Ovary (tissue), 9 donors: ENCODE measurements around the gene GSG1L. TPM values are rescaled to one million over a fixed set of nuclear protein-coding genes. Genes with fewer than 3 reads are reported as not detected.

ENCODE experiments used
- DNase-seq, 5 donors: peaks; one replicate each; pipeline ENCODE4 v3.0.0-alpha.2; 2019 to 2020
- H3K27ac ChIP-seq, 2 donors: fragments of 200-600 bp; one replicate each; pipeline versions ENCODE4 v1.5.1 to v1.8.0; 2019 to 2022
- H3K27me3 ChIP-seq: fragments of 200-600 bp; one replicate; pipeline ENCODE4 v1.8.0; 2022
- H3K36me3 ChIP-seq: fragments of 200-600 bp; sonication (generic); one replicate; pipeline ENCODE4 v1.5.1; 2019
- H3K4me1 ChIP-seq: one replicate; pipeline ENCODE4 v1.8.1; 2013; ENCODE audit warnings: mild to moderate bottlenecking, moderate library complexity; ENCODE audit not compliant: insufficient read depth
- H3K4me3 ChIP-seq: fragments of 200-600 bp; sonication (generic); one replicate; pipeline ENCODE4 v1.5.1; 2017
- H3K9me3 ChIP-seq, 2 donors: fragments of 200-600 bp in 1 of 2; sonication (generic) in 1 of 2; one replicate each; pipeline versions ENCODE4 v1.5.1 to v1.8.1; 2013 to 2019; ENCODE audit warnings: mild to moderate bottlenecking in 1 of 2, moderate library complexity in 1 of 2
- CTCF ChIP-seq, 3 donors: fragments of 450-650 bp in 2 of 3; fragments of 200-600 bp in 1 of 3; IDR thresholded peaks; one replicate each; pipeline versions ENCODE4 v1.5.1 to v1.8.0; 2016 to 2022; ENCODE audit warnings: antibody characterized with exemption in 3 of 3, mild to moderate bottlenecking in 1 of 3
- EP300 ChIP-seq: sonication (generic); formaldehyde crosslinking; IDR thresholded peaks from one replicate; pipeline ENCODE4 v1.6.1; 2017; ENCODE audit warnings: antibody characterized with exemption
- POLR2A ChIP-seq: fragments of 450-650 bp; IDR thresholded peaks from one replicate; pipeline ENCODE4 v1.6.1; 2017; ENCODE audit warnings: antibody characterized with exemption, mild to moderate bottlenecking, moderate library complexity
- WGBS, 3 donors: extraction: QIAGEN DNeasy Blood & Tissue Kit in 1 of 3; methylation state at CpG; one replicate each; pipeline versions ENCODE4 v1.1.5 to v1.1.7; 2013 to 2017; 5-methylcytosine and 5-hydroxymethylcytosine counted together
- intact Hi-C, 4 donors: fragments of 100-400 bp; cut with DNase I; formaldehyde crosslinking; loops; one replicate each; pipeline versions ENCODE4 v1.11.0 to v1.15.1; 2022 to 2023
- polyA plus RNA-seq, 2 donors: library from polyadenylated mRNA; stranded (reverse); fragments of 200-250 nt in 1 of 2; fragments of 350-450 nt in 1 of 2; fragmentation: Illumina TruSeq in 1 of 2; extraction: RNeasy Lipid Tissue Mini Kit (QIAGEN cat#74804) in 1 of 2; gene quantifications; one replicate each; pipeline ENCODE4 v1.2.3, GENCODE V29; 2013 to 2014
- total RNA-seq, 7 donors: library from RNA; depleted of rRNA in 2 of 7; stranded (reverse); fragments of >200 nt in 2 of 7; fragmentation: NEBNext Ultra II Directional in 3 of 7; extraction: Animal tissue kit (Norgen Biotek cat#: 25700) in 3 of 7; gene quantifications; one replicate each; pipeline versions ENCODE4 v1.1.0 to v1.2.4, GENCODE V29; 2016 to 2023
- donor health status: DM: no; HTN: no; CAD: no; lungs with moderate emphysema.
- donor health status: DM: no; HTN: no; CAD: no.
- donor health status: Bipolar disorder and iron deficiency.
- donor health status: DM: yes; HTN: yes; CAD: no.
- donor health status: DM: no; HTN: no; CAD: no.
- donor health status: DM: yes; HTN: yes; CAD: no.

Gene GSG1L
- total and polyA plus RNA-seq, 9 donors: 0.30 to 1.1 (median 0.46) TPM; not detected in 4

DNA sequence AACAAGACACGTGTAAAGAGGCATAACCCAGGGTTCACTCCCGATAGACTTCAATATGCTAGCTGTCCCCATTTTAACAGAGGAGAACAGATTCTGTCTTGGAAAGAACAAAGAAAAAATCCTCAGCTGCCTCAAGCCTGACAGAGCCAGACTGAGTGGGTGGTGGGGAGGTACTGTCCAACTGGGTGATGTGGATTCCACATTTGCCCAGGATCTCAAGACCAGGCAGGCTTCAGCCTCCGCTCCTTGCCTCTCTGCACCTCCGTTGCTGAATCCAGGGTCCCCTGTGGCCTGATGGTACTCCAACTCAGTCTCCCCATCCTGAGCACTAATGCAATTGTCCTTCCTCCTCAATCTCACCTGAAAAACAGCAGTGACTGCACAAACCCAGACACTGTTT is 163.8 kb downstream of the GSG1L start:
- TF ChIP-seq EP300 (no peak), POLR2A (no peak), CTCF (IDR thresholded peaks at IDR 0.05) (no peak)
- no peak for DNase-seq
- 68 to 77% (median 69%) methylated on average over 4 of the region's 4 CpGs for WGBS, 3 donors
- intact Hi-C loops: no loop called here
- Histone ChIP-seq H3K27me3 (no peaks in the 10 kb centered on the region), H3K4me3 (no peak overlapping the region), H3K27ac (no peak overlapping the region), H3K9me3 (peaks cover 0 to 3% of the 10 kb centered on the region in 2 donors), H3K4me1 (no peaks in the 10 kb centered on the region), H3K36me3 (no peaks in the 10 kb centered on the region)

- H3K27ac ChIP-seq: no peak overlapping the region
- TF ChIP-seq EP300 (no peak), POLR2A (no peak), CTCF (IDR thresholded peaks at IDR 0.05) (no peak)
- no peaks in the 10 kb centered on the region for H3K4me1 ChIP-seq
- H3K36me3 ChIP-seq: no peaks in the 10 kb centered on the region
- peaks cover 0 to 3% of the 10 kb centered on the region in 2 donors for H3K9me3 ChIP-seq
- intact Hi-C loops: no loop called here
- no peak overlapping the region for H3K4me3 ChIP-seq
- H3K27me3 ChIP-seq: no peaks in the 10 kb centered on the region
- 34 to 50% (median 35%) methylated on average over 8 of the region's 8 CpGs for WGBS, 3 donors
- DNase-seq: no peak
Measured at GRCh38 chr16:27894386-27894785, 169.1 kb downstream of the GSG1L start.

GRCh38 chr16:27892879-27893278 is 170.6 kb downstream of the GSG1L start:
- WGBS, 3 donors: 40 to 59% (median 46%) methylated on average over 9 of the region's 9 CpGs
- intact Hi-C loops: no loop called here

GRCh38 chr16:27890866-27891265 is 172.6 kb downstream of the GSG1L start:
- no peak overlapping the region for H3K4me3 ChIP-seq
- TF ChIP-seq CTCF (IDR thresholded peaks at IDR 0.05) (no peak), EP300 (no peak), POLR2A (no peak)
- intact Hi-C loops: no loop called here
- no peaks in the 10 kb centered on the region for H3K36me3 ChIP-seq
- peaks cover 0 to 1% of the 10 kb centered on the region in 2 donors for H3K9me3 ChIP-seq
- 46 to 49% (median 46%) methylated on average over 10 to 12 of the region's 12 CpGs for WGBS, 3 donors
- no peaks in the 10 kb centered on the region for H3K27me3 ChIP-seq
- DNase-seq: no peak
- H3K4me1 ChIP-seq: no peaks in the 10 kb centered on the region
- H3K27ac ChIP-seq: no peak overlapping the region

More at GRCh38 chr16:27892879-27893278, 170.6 kb downstream of the GSG1L start:
- TF ChIP-seq CTCF (IDR thresholded peaks at IDR 0.05) (no peak), EP300 (no peak), POLR2A (no peak)
- H3K9me3 ChIP-seq: peaks cover 0 to 3% of the 10 kb centered on the region in 2 donors
- no peaks in the 10 kb centered on the region for H3K27me3 ChIP-seq
- DNase-seq: no peak
- no peak overlapping the region for H3K4me3 ChIP-seq
- H3K27ac ChIP-seq: no peak overlapping the region
- no peaks in the 10 kb centered on the region for H3K36me3 ChIP-seq
- no peaks in the 10 kb centered on the region for H3K4me1 ChIP-seq
